ENCODE measurements around the gene SHROOM2. TPM values are rescaled to one million over a fixed set of nuclear protein-coding genes. Genes with fewer than 3 reads are reported as not detected.

Gene SHROOM2
- total RNA-seq, 1 experiment from 2014 or later = 5.3 TPM

- no peak for TF ChIP-seq ZBTB33 (IDR thresholded peaks at IDR 0.05; ENCODE audit: extremely low read depth, insufficient replicate concordance, low read length)
Measured at GRCh38 chrX:9866633-9867032, 80.4 kb downstream of the SHROOM2 start (continued).

- intact Hi-C loops (cut with micrococcal nuclease) = no loop called here
- Histone ChIP-seq H3K4me3 (replicated peaks in 1 of 2; ENCODE audit: low read depth in 1 of 2, low read length in 2 of 2) (0 out of 4 replicates have a peak overlapping the region, but pooled peaks of 1 of the 2 experiments have one; percentile 38), H3K9ac (ENCODE audit: low read length) (peak overlapping the region; percentile 57), H3K27ac (ENCODE audit: low read depth, low read length) (peak overlapping the region; percentile 94), H3K27me3 (ENCODE audit: insufficient read depth, low read length) (no peaks in the 10 kb centered on the region), H2AFZ (ENCODE audit: low read depth, low read length, poor library complexity, severe bottlenecking) (no peak overlapping the region), H3K79me2 (ENCODE audit: insufficient read depth, low read length) (no peaks in the 10 kb centered on the region), H3K9me3 (ENCODE audit: control insufficient read depth in 1 of 2, insufficient read depth in 1 of 2, low read depth in 1 of 2, low read length in 2 of 2) (no peaks in the 10 kb centered on the region), H3K4me1 (ENCODE audit: control insufficient read depth in 1 of 2, insufficient read depth in 2 of 2, low read length in 2 of 2) (peaks cover 23 to 32% of the 10 kb centered on the region in 2 experiments), H3K36me3 (ENCODE audit: control insufficient read depth in 1 of 2, insufficient read depth in 2 of 2, low read length in 2 of 2) (no peaks in the 10 kb centered on the region), H4K20me1 (ENCODE audit: insufficient read depth) (no peaks in the 10 kb centered on the region), H3K4me2 (ENCODE audit: low read length) (peak overlapping the region; percentile 76), H3K9me2 (ENCODE audit: insufficient read depth) (no peaks in the 10 kb centered on the region)
- ChIA-PET CTCF (no interaction called here), POLR2A (no interaction called here), RAD21 (ENCODE audit: low non-redundant PET in 1 of 2, low total read pairs in 2 of 2, uncharacterized antibody in 2 of 2, unreplicated experiment in 2 of 2) (no interaction called here)
- ATAC-seq = no peak
- no peak for DNase-seq (ENCODE audit: low read depth, low spot score)
- no TSS peak for BruUV-seq (replicated peaks)
- TF ChIP-seq REST (IDR thresholded peaks at IDR 0.05; ENCODE audit: low read depth) = no peak
- TF ChIP-seq EGR1 (IDR thresholded peaks at IDR 0.05; ENCODE audit: low read depth) = no peak
- no peak for TF ChIP-seq EZH2phosphoT487 (IDR thresholded peaks at IDR 0.05; ENCODE audit: borderline replicate concordance)
- no peak for TF ChIP-seq MAX (IDR thresholded peaks at IDR 0.05)
- no peak for TF ChIP-seq YY1 (IDR thresholded peaks at IDR 0.05; ENCODE audit: extremely low read depth, insufficient replicate concordance, low read depth, low read length)
- TF ChIP-seq ATF3 (IDR thresholded peaks at IDR 0.05) = no peak
- no peak for TF ChIP-seq CTCF (IDR thresholded peaks at IDR 0.05 in 2 of 3, conservative IDR thresholded peaks at IDR 0.05 in 1 of 3; ENCODE audit: borderline replicate concordance in 1 of 3, insufficient read depth in 1 of 3, low read depth in 2 of 3, low read length in 2 of 3)
- no peak for TF ChIP-seq ZNF274 (IDR thresholded peaks at IDR 0.05; ENCODE audit: low read depth, low read length)
- no peak for TF ChIP-seq SIN3A (IDR thresholded peaks at IDR 0.05; ENCODE audit: low read depth)
- no peak for TF ChIP-seq ZBTB33 (IDR thresholded peaks at IDR 0.05; ENCODE audit: extremely low read depth, insufficient replicate concordance, low read length)
- TF ChIP-seq SRF (IDR thresholded peaks at IDR 0.05; ENCODE audit: low read depth) = no peak
- TF ChIP-seq ELF1 (IDR thresholded peaks at IDR 0.05; ENCODE audit: borderline replicate concordance, low read depth) = no peak
- no peak for TF ChIP-seq EZH2 (IDR thresholded peaks at IDR 0.05)
- no peak for TF ChIP-seq POLR2AphosphoS5 (IDR thresholded peaks at IDR 0.05; ENCODE audit: low read depth, low read length)
Measured at GRCh38 chrX:9867226-9867625, 81.0 kb downstream of the SHROOM2 start.

Data from HCT116 (cell line).